Stimulated activated CD4-positive, alpha-beta T cell treated with anti-CD3 and anti-CD28 coated beads, Interleukin-12 subunit alpha, Interleukin-12 subunit beta, amount 100 ng/mL, for 4 hours (primary cell): Measurements from ENCODE around the gene USP7.

Experiments used
- DNase-seq: peaks from one replicate; pipeline ENCODE4 v3.0.0-alpha.2; 2020

The USP7 gene

GRCh38 chr16:8951447-8952280, 12.0 kb downstream of the USP7 start:
- DNase-seq = no peak

- no peak for DNase-seq
These were observed 13.1 kb downstream of the USP7 start for GRCh38 chr16:8950580-8951077.

- no peak for DNase-seq
These were observed 13.9 kb downstream of the USP7 start for GRCh38 chr16:8949536-8950418.

- DNase-seq = no peak
These were observed 14.9 kb downstream of the USP7 start for GRCh38 chr16:8948831-8949230.

GRCh38 chr16:8948069-8948593, 15.6 kb downstream of the USP7 start:
- DNase-seq = no peak

GRCh38 chr16:8946544-8946943, 17.2 kb downstream of the USP7 start:
- no peak for DNase-seq

GRCh38 chr16:8945626-8946296, 17.9 kb downstream of the USP7 start:
- DNase-seq = no peak

- no peak for DNase-seq
These were observed 19.5 kb downstream of the USP7 start for GRCh38 chr16:8943966-8944759.

- DNase-seq = no peak
These were observed 20.5 kb downstream of the USP7 start for GRCh38 chr16:8943001-8943763.

GRCh38 chr16:8941718-8942344, 21.9 kb downstream of the USP7 start:
- no peak for DNase-seq

GRCh38 chr16:8937803-8938202, 25.9 kb downstream of the USP7 start:
- no peak for DNase-seq

GRCh38 chr16:8936421-8936820, 27.3 kb downstream of the USP7 start:
- DNase-seq = peak; percentile 75

- DNase-seq = no peak
These were observed 27.7 kb downstream of the USP7 start for GRCh38 chr16:8935989-8936388.

GRCh38 chr16:8934601-8935000, 29.1 kb downstream of the USP7 start:
- no peak for DNase-seq

GRCh38 chr16:8931859-8932258, 31.8 kb downstream of the USP7 start:
- DNase-seq = peak; percentile 44

- no peak for DNase-seq
These were observed 34.5 kb downstream of the USP7 start for GRCh38 chr16:8929086-8929748.

- peak; percentile 17 for DNase-seq
These were observed 35.2 kb downstream of the USP7 start for GRCh38 chr16:8928467-8928957.

- DNase-seq = no peak
These were observed 36.9 kb downstream of the USP7 start for GRCh38 chr16:8926827-8927226.

GRCh38 chr16:8925455-8925854, 38.3 kb downstream of the USP7 start:
- DNase-seq = no peak

- no peak for DNase-seq
These were observed 39.5 kb downstream of the USP7 start for GRCh38 chr16:8924214-8924613.
